RWPE2 (cell line): ENCODE measurements around the gene SMIM13.

Source experiments
- ATAC-seq: fragments of 200-7000 bp; cut with Tn5 transposase; 3 replicates; pipeline ENCODE4 v1.9.1; 2021; ENCODE audit warnings: low read depth
- DNase-seq: peaks from one replicate; pipeline ENCODE4 v3.0.0-alpha.2; 2020; ENCODE audit warnings: low spot score
- H3K27ac ChIP-seq: fragments of 450-650 bp; 2 replicates; pipeline ENCODE4 v1.5.1; 2017; ENCODE audit warnings: mild to moderate bottlenecking; ENCODE audit not compliant: poor library complexity, severe bottlenecking
- H3K27me3 ChIP-seq: fragments of 250-450 bp; sonication (Bioruptor Pico); 2 replicates; pipeline ENCODE4 v1.5.1; 2021; ENCODE audit warnings: mild to moderate bottlenecking, moderate library complexity; ENCODE audit not compliant: insufficient read depth, poor library complexity, severe bottlenecking
- H3K36me3 ChIP-seq: fragments of 250-450 bp; sonication (Bioruptor Pico); 2 replicates; pipeline ENCODE4 v1.5.1; 2020; ENCODE audit warnings: low read depth, mild to moderate bottlenecking, moderate library complexity
- H3K4me1 ChIP-seq: fragments of 250-450 bp; sonication (Bioruptor Pico); 2 replicates; pipeline ENCODE4 v1.5.1; 2021; ENCODE audit warnings: mild to moderate bottlenecking, moderate library complexity; ENCODE audit not compliant: insufficient read depth, poor library complexity, severe bottlenecking
- H3K4me3 ChIP-seq: fragments of 250-450 bp; sonication (Bioruptor Pico); 2 replicates; pipeline ENCODE4 v1.5.1; 2021; ENCODE audit warnings: mild to moderate bottlenecking, moderate library complexity; ENCODE audit not compliant: severe bottlenecking
- H3K9me3 ChIP-seq: fragments of 250-450 bp; sonication (Bioruptor Pico); 2 replicates; pipeline ENCODE4 v1.5.1; 2021; ENCODE audit warnings: mild to moderate bottlenecking, moderate library complexity; ENCODE audit not compliant: severe bottlenecking
- TF ChIP-seq, protein P1 (sequence below): fragments of 450-650 bp; IDR thresholded peaks from one replicate; pipeline ENCODE4 v1.5.1; 2017; ENCODE audit warnings: mild to moderate bottlenecking, moderate library complexity; ENCODE audit not compliant: poor library complexity, severe bottlenecking

SMIM13 gene

DNA sequence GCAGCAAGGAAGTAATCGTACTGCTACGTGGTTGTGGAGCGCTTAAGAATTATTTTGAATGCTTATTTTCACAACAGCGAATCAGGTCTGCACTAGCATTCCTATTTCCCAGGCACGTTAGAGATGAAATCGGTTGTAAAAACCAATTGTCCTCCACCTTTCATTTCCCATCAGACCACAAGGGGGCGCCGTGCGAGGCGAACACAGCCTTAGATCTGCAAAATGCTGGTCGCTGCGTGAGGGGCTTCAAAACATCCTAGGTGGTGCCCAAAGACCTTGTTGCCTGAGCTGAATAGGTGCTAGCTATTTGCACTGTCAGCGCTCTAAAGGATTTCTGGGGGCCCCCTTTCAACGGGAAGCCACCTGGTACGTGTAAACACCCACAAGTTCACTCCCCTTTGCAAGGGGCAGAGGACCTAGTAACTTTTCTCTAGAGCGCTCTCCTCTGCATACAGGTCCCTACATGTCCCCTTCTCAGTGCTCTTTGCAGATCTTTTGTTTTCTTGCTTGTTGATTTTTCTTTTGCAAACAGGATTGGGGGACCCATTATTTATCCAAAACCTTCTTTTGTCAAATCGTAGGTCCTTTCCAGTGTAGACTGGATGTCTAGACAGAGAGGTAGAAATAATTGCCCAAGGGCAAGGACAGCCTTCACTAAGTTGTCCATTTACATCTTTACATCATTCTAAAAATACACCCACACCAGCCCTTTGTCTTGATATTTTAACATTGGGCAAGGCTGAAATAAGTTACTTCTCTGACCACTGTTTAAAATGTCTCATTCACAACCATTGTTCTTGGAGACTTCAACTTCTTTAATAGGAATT, 79.1 kb downstream of the SMIM13 start:
- ATAC-seq (peak; percentile 40; the same call in 2 of the 3 replicates), DNase-seq (no peak)
- TF ChIP-seq, protein P1, sequence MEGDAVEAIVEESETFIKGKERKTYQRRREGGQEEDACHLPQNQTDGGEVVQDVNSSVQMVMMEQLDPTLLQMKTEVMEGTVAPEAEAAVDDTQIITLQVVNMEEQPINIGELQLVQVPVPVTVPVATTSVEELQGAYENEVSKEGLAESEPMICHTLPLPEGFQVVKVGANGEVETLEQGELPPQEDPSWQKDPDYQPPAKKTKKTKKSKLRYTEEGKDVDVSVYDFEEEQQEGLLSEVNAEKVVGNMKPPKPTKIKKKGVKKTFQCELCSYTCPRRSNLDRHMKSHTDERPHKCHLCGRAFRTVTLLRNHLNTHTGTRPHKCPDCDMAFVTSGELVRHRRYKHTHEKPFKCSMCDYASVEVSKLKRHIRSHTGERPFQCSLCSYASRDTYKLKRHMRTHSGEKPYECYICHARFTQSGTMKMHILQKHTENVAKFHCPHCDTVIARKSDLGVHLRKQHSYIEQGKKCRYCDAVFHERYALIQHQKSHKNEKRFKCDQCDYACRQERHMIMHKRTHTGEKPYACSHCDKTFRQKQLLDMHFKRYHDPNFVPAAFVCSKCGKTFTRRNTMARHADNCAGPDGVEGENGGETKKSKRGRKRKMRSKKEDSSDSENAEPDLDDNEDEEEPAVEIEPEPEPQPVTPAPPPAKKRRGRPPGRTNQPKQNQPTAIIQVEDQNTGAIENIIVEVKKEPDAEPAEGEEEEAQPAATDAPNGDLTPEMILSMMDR, result peak; percentile 93
- no peaks in the 10 kb centered on the region for H3K9me3 ChIP-seq
- H3K4me3 ChIP-seq, result no peak overlapping the region
- H3K27me3 ChIP-seq, result no peaks in the 10 kb centered on the region
- H3K4me1 ChIP-seq, result no peaks in the 10 kb centered on the region
- H3K27ac ChIP-seq, result no peak overlapping the region
- no peaks in the 10 kb centered on the region for H3K36me3 ChIP-seq

DNA sequence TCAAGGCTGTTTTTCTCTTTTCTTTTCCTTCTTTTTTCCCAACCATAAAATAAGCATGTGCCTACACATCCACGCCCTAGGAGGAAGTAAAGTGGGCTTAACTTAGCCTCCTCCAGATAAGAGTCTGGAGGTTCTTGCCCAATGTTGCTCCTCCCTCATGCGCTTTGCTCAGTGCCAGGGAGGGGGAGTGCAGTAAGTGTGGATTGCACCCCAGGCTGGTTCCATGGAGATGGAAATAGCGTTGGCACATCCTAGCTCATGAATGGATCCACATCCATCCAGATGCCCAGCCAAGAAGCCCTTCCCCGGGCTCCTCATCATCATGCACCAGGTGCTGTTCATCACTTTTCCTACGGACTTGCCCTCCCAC, 80.6 kb downstream of the SMIM13 start:
- Histone ChIP-seq H3K36me3 (no peaks in the 10 kb centered on the region), H3K27ac (no peak overlapping the region), H3K27me3 (no peaks in the 10 kb centered on the region), H3K9me3 (no peaks in the 10 kb centered on the region), H3K4me1 (no peaks in the 10 kb centered on the region), H3K4me3 (no peak overlapping the region)
- DNase-seq, result no peak
- no peak for ATAC-seq
- TF ChIP-seq, protein P1, result no peak

DNA sequence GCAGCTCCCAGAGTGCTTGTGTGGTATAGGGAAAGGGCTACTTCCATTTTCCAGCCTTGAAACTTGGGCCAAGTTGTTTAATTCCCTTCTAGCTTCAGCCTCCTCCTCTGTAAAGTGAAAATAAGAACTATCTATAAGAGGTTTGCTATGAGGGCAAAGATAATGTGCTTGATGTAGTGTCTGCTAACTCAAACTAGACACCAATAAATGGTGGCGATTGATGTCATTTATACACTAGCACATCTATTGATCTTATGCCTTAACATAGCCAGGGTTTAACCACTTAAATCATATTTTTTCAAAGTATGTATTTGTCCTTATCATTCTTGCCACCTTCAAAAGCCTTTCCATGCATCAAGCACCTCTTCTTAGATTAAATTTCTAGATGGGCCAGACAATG, 83.6 kb downstream of the SMIM13 start:
- no peak overlapping the region for H3K4me3 ChIP-seq
- ATAC-seq (no peak), DNase-seq (no peak)
- no peaks in the 10 kb centered on the region for H3K4me1 ChIP-seq
- no peak overlapping the region for H3K27ac ChIP-seq
- TF ChIP-seq, protein P1, result no peak
- no peaks in the 10 kb centered on the region for H3K36me3 ChIP-seq
- no peaks in the 10 kb centered on the region for H3K9me3 ChIP-seq
- no peaks in the 10 kb centered on the region for H3K27me3 ChIP-seq

GRCh38 chr6:11179088-11179418, 85.4 kb downstream of the SMIM13 start:
- Histone ChIP-seq H3K36me3 (0 out of 2 replicates have a peak, but pooled peaks cover 4% of the 10 kb centered on the region), H3K4me1 (no peaks in the 10 kb centered on the region), H3K27ac (no peak overlapping the region), H3K27me3 (no peaks in the 10 kb centered on the region), H3K9me3 (peaks cover 3% of the 10 kb centered on the region), H3K4me3 (no peak overlapping the region)
- no peak for ATAC-seq
- DNase-seq, result no peak
- TF ChIP-seq, protein P1, result no peak
